ENCODE measurements around the gene C17orf75.

DNA sequence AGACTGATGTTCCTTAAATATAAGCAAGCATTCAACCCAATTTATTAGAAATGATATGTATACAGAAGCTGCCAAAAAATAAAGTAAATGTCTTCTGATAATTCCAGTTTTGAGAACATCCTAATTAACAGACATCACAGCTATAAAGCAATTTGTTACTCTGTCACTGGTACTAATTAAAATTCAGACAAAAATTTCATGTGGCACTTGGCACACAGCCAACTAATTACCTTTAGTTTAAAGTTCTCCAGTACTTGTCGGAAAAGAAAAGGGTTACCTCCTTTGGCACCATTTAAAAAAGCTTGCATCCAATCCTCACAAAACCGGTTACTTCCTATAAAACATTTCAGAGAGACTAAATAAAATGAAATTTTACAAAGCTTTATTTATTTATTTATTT lies 8.8 kb downstream of the C17orf75 start:
- TF ChIP-seq CHD1 (IDR thresholded peaks at IDR 0.05; ENCODE audit: low read depth, low read length): no peak
- TF ChIP-seq, protein P1, sequence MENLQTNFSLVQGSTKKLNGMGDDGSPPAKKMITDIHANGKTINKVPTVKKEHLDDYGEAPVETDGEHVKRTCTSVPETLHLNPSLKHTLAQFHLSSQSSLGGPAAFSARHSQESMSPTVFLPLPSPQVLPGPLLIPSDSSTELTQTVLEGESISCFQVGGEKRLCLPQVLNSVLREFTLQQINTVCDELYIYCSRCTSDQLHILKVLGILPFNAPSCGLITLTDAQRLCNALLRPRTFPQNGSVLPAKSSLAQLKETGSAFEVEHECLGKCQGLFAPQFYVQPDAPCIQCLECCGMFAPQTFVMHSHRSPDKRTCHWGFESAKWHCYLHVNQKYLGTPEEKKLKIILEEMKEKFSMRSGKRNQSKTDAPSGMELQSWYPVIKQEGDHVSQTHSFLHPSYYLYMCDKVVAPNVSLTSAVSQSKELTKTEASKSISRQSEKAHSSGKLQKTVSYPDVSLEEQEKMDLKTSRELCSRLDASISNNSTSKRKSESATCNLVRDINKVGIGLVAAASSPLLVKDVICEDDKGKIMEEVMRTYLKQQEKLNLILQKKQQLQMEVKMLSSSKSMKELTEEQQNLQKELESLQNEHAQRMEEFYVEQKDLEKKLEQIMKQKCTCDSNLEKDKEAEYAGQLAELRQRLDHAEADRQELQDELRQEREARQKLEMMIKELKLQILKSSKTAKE (IDR thresholded peaks at IDR 0.05; ENCODE audit: low read depth, poor library complexity, severe bottlenecking): no peak
- TF ChIP-seq NFYA (IDR thresholded peaks at IDR 0.05; ENCODE audit: borderline replicate concordance, low read depth, low read length): no peak
- no peak for TF ChIP-seq JUND (IDR thresholded peaks at IDR 0.05; ENCODE audit: low read depth, low read length)
- TF ChIP-seq, protein P2, sequence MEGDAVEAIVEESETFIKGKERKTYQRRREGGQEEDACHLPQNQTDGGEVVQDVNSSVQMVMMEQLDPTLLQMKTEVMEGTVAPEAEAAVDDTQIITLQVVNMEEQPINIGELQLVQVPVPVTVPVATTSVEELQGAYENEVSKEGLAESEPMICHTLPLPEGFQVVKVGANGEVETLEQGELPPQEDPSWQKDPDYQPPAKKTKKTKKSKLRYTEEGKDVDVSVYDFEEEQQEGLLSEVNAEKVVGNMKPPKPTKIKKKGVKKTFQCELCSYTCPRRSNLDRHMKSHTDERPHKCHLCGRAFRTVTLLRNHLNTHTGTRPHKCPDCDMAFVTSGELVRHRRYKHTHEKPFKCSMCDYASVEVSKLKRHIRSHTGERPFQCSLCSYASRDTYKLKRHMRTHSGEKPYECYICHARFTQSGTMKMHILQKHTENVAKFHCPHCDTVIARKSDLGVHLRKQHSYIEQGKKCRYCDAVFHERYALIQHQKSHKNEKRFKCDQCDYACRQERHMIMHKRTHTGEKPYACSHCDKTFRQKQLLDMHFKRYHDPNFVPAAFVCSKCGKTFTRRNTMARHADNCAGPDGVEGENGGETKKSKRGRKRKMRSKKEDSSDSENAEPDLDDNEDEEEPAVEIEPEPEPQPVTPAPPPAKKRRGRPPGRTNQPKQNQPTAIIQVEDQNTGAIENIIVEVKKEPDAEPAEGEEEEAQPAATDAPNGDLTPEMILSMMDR (IDR thresholded peaks at IDR 0.05 in 2 of 3, conservative IDR thresholded peaks at IDR 0.05 in 1 of 3; ENCODE audit: control insufficient read depth in 2 of 3, extremely low read depth in 1 of 3, insufficient read depth in 1 of 3, low read depth in 3 of 3, low read length in 3 of 3): no peak
- TF ChIP-seq POLR2A (IDR thresholded peaks at IDR 0.05; ENCODE audit: low read depth, low read length): no peak
- no peak for TF ChIP-seq ZNF24 (IDR thresholded peaks at IDR 0.05)
- TF ChIP-seq CREB1 (IDR thresholded peaks at IDR 0.05; ENCODE audit: low read depth): no peak
